K562 (cell line): ENCODE results near the gene BCAN. TPM values are rescaled to one million over a fixed set of nuclear protein-coding genes. Genes with fewer than 3 reads are reported as not detected.

Experiments
- CUX1 ChIP-seq: fragments of 200-800 bp; sonication (Bioruptor generic); IDR thresholded peaks from 2 replicates; pipeline ENCODE4 v1.6.1; 2016; ENCODE audit warnings: missing genetic modification characterization, missing compliant biosample characterization
- FOXM1 ChIP-seq, 2 experiments: fragments of 450-650 bp in 1 of 2; sonication (generic) in 1 of 2; formaldehyde crosslinking in 1 of 2; IDR thresholded peaks; 2 replicates each; pipeline versions ENCODE4 v1.6.1 to v1.9.0; 2017 to 2022; ENCODE audit warnings: low read depth in 2 of 2, mild to moderate bottlenecking in 2 of 2, missing genetic modification reagents in 1 of 2, moderate library complexity in 1 of 2
- GABPB2 ChIP-seq: fragments of 250-450 bp; sonication (Bioruptor Pico); conservative IDR thresholded peaks from 2 replicates; pipeline ENCODE4 v1.5.1; 2021; ENCODE audit warnings: mild to moderate bottlenecking
- HMG20B ChIP-seq: fragments of 250-450 bp; sonication (Bioruptor Pico); IDR thresholded peaks from 2 replicates; pipeline ENCODE4 v1.5.0; 2021; ENCODE audit warnings: mild to moderate bottlenecking
- UBTF ChIP-seq, 2 experiments: IDR thresholded peaks; 2 replicates each; pipeline ENCODE4 v1.6.1; 2012; ENCODE audit warnings: improper control_type of control experiment in 2 of 2, low read depth in 2 of 2, low read length in 2 of 2, borderline replicate concordance in 1 of 2
- XRCC4 ChIP-seq: IDR thresholded peaks from one replicate; pipeline ENCODE4 v1.6.1; 2011; ENCODE audit not compliant: insufficient read depth, insufficient read length; ENCODE audit errors: extremely low read depth
- XRCC5 ChIP-seq: fragments of 200-400 bp; formaldehyde crosslinking; IDR thresholded peaks from 2 replicates; pipeline ENCODE4 v1.6.1; 2017; ENCODE audit warnings: low read depth, mild to moderate bottlenecking, low read length
- ZBTB8A ChIP-seq: fragments of 450-650 bp; IDR thresholded peaks from 2 replicates; pipeline ENCODE4 v1.6.1; 2018; ENCODE audit warnings: mild to moderate bottlenecking, moderate library complexity; ENCODE audit not compliant: partially characterized antibody
- ZNF444 ChIP-seq: fragments of 250-450 bp; sonication (Bioruptor Pico); IDR thresholded peaks from 2 replicates; pipeline ENCODE4 v1.4.0; 2020; ENCODE audit warnings: mild to moderate bottlenecking, moderate library complexity
- ZNF778 ChIP-seq: fragments of 450-650 bp; formaldehyde crosslinking; IDR thresholded peaks from 2 replicates; pipeline ENCODE4 v1.4.0; 2020; ENCODE audit warnings: mild to moderate bottlenecking, moderate library complexity
- polyA plus RNA-seq, 8 experiments: library from polyadenylated mRNA; depleted of rRNA in 4 of 8; stranded (reverse) in 5 of 8; unstranded in 3 of 8; fragments of >200 nt; fragmentation: Nextera tagmentation in 2 of 8; fragmentation: Illumina TruSeq in 1 of 8; extraction: Ambion mirVana in 2 of 8; extraction: Trizol in 1 of 8; gene quantifications; 2 replicates each; pipeline versions ENCODE4 v1.2.1 to v1.2.3, GENCODE V29; 2011 to 2014; ENCODE audit warnings: inconsistent platforms in 1 of 8, missing spikeins in 1 of 8
- total RNA-seq, 7 experiments: library from RNA; depleted of rRNA in 6 of 7; stranded (reverse); fragments of >200 nt in 6 of 7; fragmentation: Illumina TruSeq in 2 of 7; extraction: Trizol in 2 of 7; gene quantifications; 2 replicates each; pipeline versions ENCODE4 v1.2.1 to v1.2.3, GENCODE V29; 2011 to 2021; ENCODE audit warnings: low replicate concordance in 1 of 7
- TF ChIP-seq, protein P1 (sequence below): sonication (generic); formaldehyde crosslinking; IDR thresholded peaks from 2 replicates; pipeline ENCODE4 v1.8.0; 2022; ENCODE audit warnings: mild to moderate bottlenecking, missing genetic modification reagents, borderline replicate concordance

Gene BCAN
- total and polyA plus RNA-seq, 9 of the 15 experiments (the other 6 are each of a cell fraction or from before 2014, with no cell fraction given): 0.04 to 0.33 (median 0.14) TPM; not detected in 5

DNA sequence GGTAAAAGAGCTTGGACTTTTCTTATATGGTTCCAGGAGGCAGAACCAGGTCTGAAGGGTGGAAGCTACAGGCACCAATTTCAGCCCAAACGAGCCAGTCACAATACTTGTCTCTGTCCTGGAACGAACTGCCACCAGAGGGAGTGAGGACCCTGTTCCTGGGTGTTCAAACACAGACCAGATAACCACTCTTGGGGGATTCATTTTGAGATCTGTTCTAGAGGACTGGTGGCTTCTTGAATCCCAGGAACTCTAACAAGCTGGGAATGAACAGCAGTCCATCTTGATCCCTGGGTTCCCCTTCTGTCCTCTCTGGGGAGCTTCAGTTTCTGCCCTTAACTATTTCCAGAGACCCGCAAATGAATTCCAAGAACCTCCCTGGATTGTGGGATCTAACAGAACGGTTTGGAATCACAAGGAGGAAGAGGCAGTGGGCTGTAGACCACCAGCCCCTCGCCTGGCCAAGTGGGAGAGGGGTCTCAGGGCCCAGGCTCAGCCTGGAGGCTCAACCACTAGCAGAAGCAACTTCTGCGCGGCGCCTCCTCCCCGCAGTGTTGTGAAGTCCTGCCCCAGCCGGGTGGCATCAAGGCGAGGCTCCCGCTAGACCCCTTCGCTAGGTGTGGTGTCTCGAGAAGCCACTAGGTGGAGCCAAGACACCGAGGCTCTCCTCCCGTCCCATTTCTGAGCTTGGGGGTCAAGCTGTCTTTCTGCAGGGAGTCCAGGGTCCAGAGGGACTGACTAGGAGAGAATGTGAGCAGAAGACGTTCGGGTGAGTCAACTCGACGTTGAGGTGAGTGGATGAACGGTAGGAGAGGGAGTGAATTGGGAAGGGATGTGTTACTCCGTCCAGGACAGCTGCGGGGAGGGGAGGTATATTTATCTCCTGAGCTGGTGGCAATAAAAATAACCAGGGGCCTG, 47.4 kb downstream of the BCAN start (continued):
- TF ChIP-seq ZBTB8A (no peak), GABPB2 (CRISPR knock-in tag) (no peak), CUX1 (CRISPR knock-in tag) (no peak), FOXM1 (IDR thresholded peaks at IDR 0.05; ENCODE audit: low read depth) (no peak), FOXM1 (CRISPR knock-in tag; IDR thresholded peaks at IDR 0.05; ENCODE audit: low read depth) (no peak), XRCC4 (no peak), UBTF (IDR thresholded peaks at IDR 0.05; ENCODE audit: borderline replicate concordance in 1 of 2, low read depth in 2 of 2, low read length in 2 of 2) (0 out of 4 replicates have a peak, but pooled peaks of 1 of the 2 experiments have one; percentile 43), HMG20B (CRISPR knock-in tag) (no peak), ZNF778 (CRISPR knock-in tag) (no peak), ZNF444 (CRISPR knock-in tag) (no peak), XRCC5 (0 out of 2 replicates have a peak, but pooled peaks have one; percentile 64)
- TF ChIP-seq, protein P1, sequence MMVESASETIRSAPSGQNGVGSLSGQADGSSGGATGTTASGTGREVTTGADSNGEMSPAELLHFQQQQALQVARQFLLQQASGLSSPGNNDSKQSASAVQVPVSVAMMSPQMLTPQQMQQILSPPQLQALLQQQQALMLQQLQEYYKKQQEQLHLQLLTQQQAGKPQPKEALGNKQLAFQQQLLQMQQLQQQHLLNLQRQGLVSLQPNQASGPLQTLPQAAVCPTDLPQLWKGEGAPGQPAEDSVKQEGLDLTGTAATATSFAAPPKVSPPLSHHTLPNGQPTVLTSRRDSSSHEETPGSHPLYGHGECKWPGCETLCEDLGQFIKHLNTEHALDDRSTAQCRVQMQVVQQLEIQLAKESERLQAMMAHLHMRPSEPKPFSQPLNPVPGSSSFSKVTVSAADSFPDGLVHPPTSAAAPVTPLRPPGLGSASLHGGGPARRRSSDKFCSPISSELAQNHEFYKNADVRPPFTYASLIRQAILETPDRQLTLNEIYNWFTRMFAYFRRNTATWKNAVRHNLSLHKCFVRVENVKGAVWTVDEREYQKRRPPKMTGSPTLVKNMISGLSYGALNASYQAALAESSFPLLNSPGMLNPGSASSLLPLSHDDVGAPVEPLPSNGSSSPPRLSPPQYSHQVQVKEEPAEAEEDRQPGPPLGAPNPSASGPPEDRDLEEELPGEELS (CRISPR knock-in tag): no peak
